Measurements from ENCODE around the gene FNDC7.

- TF ChIP-seq REST (IDR thresholded peaks at IDR 0.05; ENCODE audit: insufficient read depth in 1 of 2, low read depth in 2 of 2, low read length in 1 of 2) (no peak), POLR2AphosphoS5 (IDR thresholded peaks at IDR 0.05; ENCODE audit: low read depth, low read length) (no peak), CTCF (IDR thresholded peaks at IDR 0.05) (no peak)
These were observed 6.1 kb upstream of the FNDC7 start for GRCh38 chr1:108706643-108707042.
